Measurements from ENCODE around the gene SART3. TPM values are rescaled to one million over a fixed set of nuclear protein-coding genes. Genes with fewer than 3 reads are reported as not detected.

Gene SART3
- total RNA-seq, 1 experiment from 2014 or later, result 108 TPM

GRCh38 chr12:108570743-108571608, 10.0 kb upstream of the SART3 start:
- H3K4me3 ChIP-seq (ENCODE audit: low read length), result no peak overlapping the region
- H3K27me3 ChIP-seq (ENCODE audit: low read length), result no peaks in the 10 kb centered on the region
- H3K79me2 ChIP-seq (ENCODE audit: low read length), result no peaks in the 10 kb centered on the region
- no peak overlapping the region for H3K9ac ChIP-seq (ENCODE audit: low read length)
- H3K4me1 ChIP-seq (ENCODE audit: low read length), result peaks cover 27% of the 10 kb centered on the region
- H3K9me3 ChIP-seq (ENCODE audit: low read length), result no peaks in the 10 kb centered on the region
- no peak overlapping the region for H2AFZ ChIP-seq (ENCODE audit: low read length)
- DNase-seq, result peak; percentile 69
- no peaks in the 10 kb centered on the region for H3K9me2 ChIP-seq (replicated peaks; ENCODE audit: insufficient read depth, low read length)
- H3K4me2 ChIP-seq (ENCODE audit: low read depth, low read length, poor library complexity, severe bottlenecking), result no peak overlapping the region
- H3K27ac ChIP-seq (ENCODE audit: low read length), result no peak overlapping the region
- peaks cover 26% of the 10 kb centered on the region for H3K36me3 ChIP-seq (ENCODE audit: insufficient read depth, low read length)
- no peaks in the 10 kb centered on the region for H4K20me1 ChIP-seq (ENCODE audit: insufficient read depth, low read depth, low read length)

GRCh38 chr12:108568338-108569154, 7.6 kb upstream of the SART3 start:
- peaks cover 32% of the 10 kb centered on the region for H3K36me3 ChIP-seq (ENCODE audit: insufficient read depth, low read length)
- H3K27me3 ChIP-seq (ENCODE audit: low read length), result no peaks in the 10 kb centered on the region
- H3K9ac ChIP-seq (ENCODE audit: low read length), result no peak overlapping the region
- no peak for DNase-seq
- no peak overlapping the region for H3K4me3 ChIP-seq (ENCODE audit: low read length)
- H3K9me3 ChIP-seq (ENCODE audit: low read length), result no peaks in the 10 kb centered on the region
- H3K4me1 ChIP-seq (ENCODE audit: low read length), result peaks cover 50% of the 10 kb centered on the region
- no peak overlapping the region for H3K4me2 ChIP-seq (ENCODE audit: low read depth, low read length, poor library complexity, severe bottlenecking)
- no peaks in the 10 kb centered on the region for H4K20me1 ChIP-seq (ENCODE audit: insufficient read depth, low read depth, low read length)
- no peak overlapping the region for H3K27ac ChIP-seq (ENCODE audit: low read length)
- no peaks in the 10 kb centered on the region for H3K9me2 ChIP-seq (replicated peaks; ENCODE audit: insufficient read depth, low read length)
- peaks cover 9% of the 10 kb centered on the region for H3K79me2 ChIP-seq (ENCODE audit: low read length)
- no peak overlapping the region for H2AFZ ChIP-seq (ENCODE audit: low read length)

GRCh38 chr12:108567406-108568337, 6.7 kb upstream of the SART3 start:
- Histone ChIP-seq H4K20me1 (ENCODE audit: insufficient read depth, low read depth, low read length) (no peaks in the 10 kb centered on the region), H3K9ac (ENCODE audit: low read length) (no peak overlapping the region), H3K4me1 (ENCODE audit: low read length) (peaks cover 46% of the 10 kb centered on the region), H3K79me2 (ENCODE audit: low read length) (peaks cover 18% of the 10 kb centered on the region), H2AFZ (ENCODE audit: low read length) (no peak overlapping the region), H3K9me2 (replicated peaks; ENCODE audit: insufficient read depth, low read length) (no peaks in the 10 kb centered on the region), H3K27me3 (ENCODE audit: low read length) (no peaks in the 10 kb centered on the region), H3K9me3 (ENCODE audit: low read length) (no peaks in the 10 kb centered on the region), H3K4me3 (ENCODE audit: low read length) (no peak overlapping the region), H3K4me2 (ENCODE audit: low read depth, low read length, poor library complexity, severe bottlenecking) (no peak overlapping the region), H3K27ac (ENCODE audit: low read length) (no peak overlapping the region), H3K36me3 (ENCODE audit: insufficient read depth, low read length) (peaks cover 32% of the 10 kb centered on the region)
- no peak for DNase-seq

- no peak overlapping the region for H3K4me3 ChIP-seq (ENCODE audit: low read length)
- H3K36me3 ChIP-seq (ENCODE audit: insufficient read depth, low read length), result peaks cover 32% of the 10 kb centered on the region
- no peaks in the 10 kb centered on the region for H3K9me2 ChIP-seq (replicated peaks; ENCODE audit: insufficient read depth, low read length)
- H3K27ac ChIP-seq (ENCODE audit: low read length), result 0 out of 2 replicates have a peak overlapping the region, but pooled peaks have one; percentile 14
- peaks cover 19% of the 10 kb centered on the region for H3K79me2 ChIP-seq (ENCODE audit: low read length)
- no peaks in the 10 kb centered on the region for H4K20me1 ChIP-seq (ENCODE audit: insufficient read depth, low read depth, low read length)
- 0 out of 2 replicates have a peak overlapping the region, but pooled peaks have one; percentile 39 for H3K9ac ChIP-seq (ENCODE audit: low read length)
- no peak for DNase-seq
- H3K4me2 ChIP-seq (ENCODE audit: low read depth, low read length, poor library complexity, severe bottlenecking), result no peak overlapping the region
- H3K27me3 ChIP-seq (ENCODE audit: low read length), result no peaks in the 10 kb centered on the region
- no peaks in the 10 kb centered on the region for H3K9me3 ChIP-seq (ENCODE audit: low read length)
- no peak overlapping the region for H2AFZ ChIP-seq (ENCODE audit: low read length)
- peaks cover 48% of the 10 kb centered on the region for H3K4me1 ChIP-seq (ENCODE audit: low read length)
Observed at GRCh38 chr12:108566452-108566851, 5.5 kb upstream of the SART3 start.

GRCh38 chr12:108565976-108566375, 5.0 kb upstream of the SART3 start:
- peak overlapping the region; percentile 14; the same call in 1 of the 2 replicates for H3K27ac ChIP-seq (ENCODE audit: low read length)
- H4K20me1 ChIP-seq (ENCODE audit: insufficient read depth, low read depth, low read length), result no peaks in the 10 kb centered on the region
- no peak overlapping the region for H3K4me3 ChIP-seq (ENCODE audit: low read length)
- DNase-seq, result peak; percentile 78
- no peaks in the 10 kb centered on the region for H3K9me3 ChIP-seq (ENCODE audit: low read length)
- peak overlapping the region; percentile 30 for H3K4me2 ChIP-seq (ENCODE audit: low read depth, low read length, poor library complexity, severe bottlenecking)
- no peaks in the 10 kb centered on the region for H3K27me3 ChIP-seq (ENCODE audit: low read length)
- no peak overlapping the region for H2AFZ ChIP-seq (ENCODE audit: low read length)
- H3K36me3 ChIP-seq (ENCODE audit: insufficient read depth, low read length), result peaks cover 32% of the 10 kb centered on the region
- H3K9ac ChIP-seq (ENCODE audit: low read length), result peak overlapping the region; percentile 39; the same call in 1 of the 2 replicates
- H3K4me1 ChIP-seq (ENCODE audit: low read length), result peaks cover 49% of the 10 kb centered on the region
- no peaks in the 10 kb centered on the region for H3K9me2 ChIP-seq (replicated peaks; ENCODE audit: insufficient read depth, low read length)
- H3K79me2 ChIP-seq (ENCODE audit: low read length), result peaks cover 19% of the 10 kb centered on the region

GRCh38 chr12:108565146-108565545, 4.2 kb upstream of the SART3 start:
- no peaks in the 10 kb centered on the region for H3K27me3 ChIP-seq (ENCODE audit: low read length)
- peak overlapping the region; percentile 30 for H3K4me2 ChIP-seq (ENCODE audit: low read depth, low read length, poor library complexity, severe bottlenecking)
- H3K4me3 ChIP-seq (ENCODE audit: low read length), result no peak overlapping the region
- no peak overlapping the region for H3K27ac ChIP-seq (ENCODE audit: low read length)
- no peaks in the 10 kb centered on the region for H3K9me2 ChIP-seq (replicated peaks; ENCODE audit: insufficient read depth, low read length)
- DNase-seq, result no peak
- no peak overlapping the region for H2AFZ ChIP-seq (ENCODE audit: low read length)
- no peaks in the 10 kb centered on the region for H3K9me3 ChIP-seq (ENCODE audit: low read length)
- H4K20me1 ChIP-seq (ENCODE audit: insufficient read depth, low read depth, low read length), result no peaks in the 10 kb centered on the region
- peaks cover 28% of the 10 kb centered on the region for H3K79me2 ChIP-seq (ENCODE audit: low read length)
- H3K4me1 ChIP-seq (ENCODE audit: low read length), result peaks cover 45% of the 10 kb centered on the region
- H3K9ac ChIP-seq (ENCODE audit: low read length), result no peak overlapping the region
- H3K36me3 ChIP-seq (ENCODE audit: insufficient read depth, low read length), result peaks cover 32% of the 10 kb centered on the region

GRCh38 chr12:108564724-108565123, 3.8 kb upstream of the SART3 start:
- peaks cover 45% of the 10 kb centered on the region for H3K4me1 ChIP-seq (ENCODE audit: low read length)
- DNase-seq, result no peak
- no peak overlapping the region for H3K4me3 ChIP-seq (ENCODE audit: low read length)
- peaks cover 32% of the 10 kb centered on the region for H3K79me2 ChIP-seq (ENCODE audit: low read length)
- no peaks in the 10 kb centered on the region for H4K20me1 ChIP-seq (ENCODE audit: insufficient read depth, low read depth, low read length)
- no peak overlapping the region for H2AFZ ChIP-seq (ENCODE audit: low read length)
- no peaks in the 10 kb centered on the region for H3K9me2 ChIP-seq (replicated peaks; ENCODE audit: insufficient read depth, low read length)
- no peak overlapping the region for H3K4me2 ChIP-seq (ENCODE audit: low read depth, low read length, poor library complexity, severe bottlenecking)
- no peak overlapping the region for H3K9ac ChIP-seq (ENCODE audit: low read length)
- no peak overlapping the region for H3K27ac ChIP-seq (ENCODE audit: low read length)
- peaks cover 32% of the 10 kb centered on the region for H3K36me3 ChIP-seq (ENCODE audit: insufficient read depth, low read length)
- no peaks in the 10 kb centered on the region for H3K27me3 ChIP-seq (ENCODE audit: low read length)
- H3K9me3 ChIP-seq (ENCODE audit: low read length), result no peaks in the 10 kb centered on the region

Data from Karpas-422 (cell line).